DOHH2 (cell line): ENCODE results near the gene SMARCA2.

Experiments
- CTCF ChIP-seq: fragments of 200-600 bp; sonication (generic); IDR thresholded peaks from one replicate; pipeline ENCODE4 v1.5.1; 2014; ENCODE audit warnings: antibody characterized with exemption, mild to moderate bottlenecking, low read depth, low read length; ENCODE audit not compliant: poor library complexity, severe bottlenecking
- EZH2phosphoT487 ChIP-seq: fragments of 200-600 bp; sonication (generic); IDR thresholded peaks from 2 replicates; pipeline ENCODE4 v1.6.1; 2017; ENCODE audit warnings: borderline replicate concordance, mild to moderate bottlenecking, antibody characterized with exemption, low read length, moderate library complexity, mixed read lengths

- TF ChIP-seq CTCF (no peak), EZH2phosphoT487 (no peak)
These were observed 71.8 kb downstream of the SMARCA2 start for GRCh38 chr9:2086971-2087370.
